H1 (cell line): Measurements from ENCODE around the gene LLPH.

ENCODE experiments used
- CBX5 ChIP-seq: fragments of 300-800, 300-1000 bp; sonication (generic); IDR thresholded peaks from 2 replicates; pipeline ENCODE4 v1.7.1; 2016; ENCODE audit warnings: antibody characterized with exemption, low read length, low read depth
- GTF2F1 ChIP-seq: IDR thresholded peaks from 2 replicates; pipeline ENCODE4 v1.6.1; 2012; ENCODE audit warnings: low read depth, low read length, improper control_type of control experiment, borderline replicate concordance
- KDM1A ChIP-seq: fragments of 200-600, 300-600 bp; sonication (generic); IDR thresholded peaks from 2 replicates; pipeline ENCODE4 v1.7.1; 2016; ENCODE audit warnings: mild to moderate bottlenecking, low read length, borderline replicate concordance
- KDM5A ChIP-seq: fragments of 200-600 bp; IDR thresholded peaks from 2 replicates; pipeline ENCODE4 v1.7.1; 2012; ENCODE audit warnings: mild to moderate bottlenecking, low read length, inconsistent platforms, mixed read lengths
- POLR2A ChIP-seq, 2 experiments: IDR thresholded peaks; 1 replicate in 1 of 2; 2 replicates in 1 of 2; pipeline ENCODE4 v1.6.1; 2011; ENCODE audit warnings: low read depth in 2 of 2, low read length in 2 of 2, mild to moderate bottlenecking in 2 of 2; ENCODE audit errors: control extremely low read depth in 1 of 2
- SP1 ChIP-seq: IDR thresholded peaks from 2 replicates; pipeline ENCODE4 v1.6.1; 2011; ENCODE audit warnings: low read depth, low read length
- TBP ChIP-seq: IDR thresholded peaks from 2 replicates; pipeline ENCODE4 v1.6.1; 2011; ENCODE audit warnings: low read depth, low read length, improper control_type of control experiment
- TF ChIP-seq, protein P1 (sequence below), 3 experiments: IDR thresholded peaks; 1 replicate in 2 of 3; 2 replicates in 1 of 3; pipeline versions ENCODE4 v1.5.1 to v1.6.1; 2011; ENCODE audit warnings: low read length in 3 of 3, mild to moderate bottlenecking in 3 of 3, inconsistent platforms in 2 of 3, low read depth in 1 of 3, moderate library complexity in 1 of 3; ENCODE audit not compliant: insufficient read depth in 1 of 3; ENCODE audit errors: control extremely low read depth in 1 of 3
- TF ChIP-seq, protein P2 (sequence below): IDR thresholded peaks from 2 replicates; pipeline ENCODE4 v1.6.1; 2011; ENCODE audit warnings: low read length, improper control_type of control experiment

- TF ChIP-seq, protein P1, sequence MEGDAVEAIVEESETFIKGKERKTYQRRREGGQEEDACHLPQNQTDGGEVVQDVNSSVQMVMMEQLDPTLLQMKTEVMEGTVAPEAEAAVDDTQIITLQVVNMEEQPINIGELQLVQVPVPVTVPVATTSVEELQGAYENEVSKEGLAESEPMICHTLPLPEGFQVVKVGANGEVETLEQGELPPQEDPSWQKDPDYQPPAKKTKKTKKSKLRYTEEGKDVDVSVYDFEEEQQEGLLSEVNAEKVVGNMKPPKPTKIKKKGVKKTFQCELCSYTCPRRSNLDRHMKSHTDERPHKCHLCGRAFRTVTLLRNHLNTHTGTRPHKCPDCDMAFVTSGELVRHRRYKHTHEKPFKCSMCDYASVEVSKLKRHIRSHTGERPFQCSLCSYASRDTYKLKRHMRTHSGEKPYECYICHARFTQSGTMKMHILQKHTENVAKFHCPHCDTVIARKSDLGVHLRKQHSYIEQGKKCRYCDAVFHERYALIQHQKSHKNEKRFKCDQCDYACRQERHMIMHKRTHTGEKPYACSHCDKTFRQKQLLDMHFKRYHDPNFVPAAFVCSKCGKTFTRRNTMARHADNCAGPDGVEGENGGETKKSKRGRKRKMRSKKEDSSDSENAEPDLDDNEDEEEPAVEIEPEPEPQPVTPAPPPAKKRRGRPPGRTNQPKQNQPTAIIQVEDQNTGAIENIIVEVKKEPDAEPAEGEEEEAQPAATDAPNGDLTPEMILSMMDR (IDR thresholded peaks at IDR 0.05; ENCODE audit: control extremely low read depth in 1 of 3, insufficient read depth in 1 of 3, low read depth in 1 of 3, low read length in 3 of 3) = no peak
- TF ChIP-seq POLR2A (IDR thresholded peaks at IDR 0.05; ENCODE audit: control extremely low read depth in 1 of 2, low read depth in 2 of 2, low read length in 2 of 2) = no peak
- no peak for TF ChIP-seq KDM1A
- no peak for TF ChIP-seq GTF2F1
- no peak for TF ChIP-seq TBP
- TF ChIP-seq, protein P2, sequence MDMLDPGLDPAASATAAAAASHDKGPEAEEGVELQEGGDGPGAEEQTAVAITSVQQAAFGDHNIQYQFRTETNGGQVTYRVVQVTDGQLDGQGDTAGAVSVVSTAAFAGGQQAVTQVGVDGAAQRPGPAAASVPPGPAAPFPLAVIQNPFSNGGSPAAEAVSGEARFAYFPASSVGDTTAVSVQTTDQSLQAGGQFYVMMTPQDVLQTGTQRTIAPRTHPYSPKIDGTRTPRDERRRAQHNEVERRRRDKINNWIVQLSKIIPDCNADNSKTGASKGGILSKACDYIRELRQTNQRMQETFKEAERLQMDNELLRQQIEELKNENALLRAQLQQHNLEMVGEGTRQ = no peak
- TF ChIP-seq SP1 = no peak
- no peak for TF ChIP-seq CBX5
- no peak for TF ChIP-seq KDM5A
These were observed 22.2 kb downstream of the LLPH start for GRCh38 chr12:66108386-66108785.
